Neural progenitor cell (in vitro differentiated cells): ENCODE data around the gene OPRL1. TPM values are rescaled to one million over a fixed set of nuclear protein-coding genes. Genes with fewer than 3 reads are reported as not detected.

ENCODE experiments used
- DNase-seq: peaks from one replicate; pipeline ENCODE4 v3.0.0-alpha.2; 2016; ENCODE audit warnings: low spot score
- H2AFZ ChIP-seq: fragments of 200-600 bp; sonication (generic); replicated peaks from 2 replicates; pipeline ENCODE4 v1.6.1; 2016; ENCODE audit warnings: antibody characterized with exemption
- H3F3A ChIP-seq: fragments of 200-600 bp; sonication (generic); 2 replicates; pipeline ENCODE4 v1.6.1; 2016; ENCODE audit warnings: antibody characterized with exemption, low read depth
- H3K27ac ChIP-seq: fragments of 200-600 bp; sonication (generic); 2 replicates; pipeline ENCODE4 v1.5.1; 2016; ENCODE audit warnings: mild to moderate bottlenecking
- H3K27me3 ChIP-seq: fragments of 200-600 bp; sonication (generic); 2 replicates; pipeline ENCODE4 v1.6.1; 2016; ENCODE audit warnings: mild to moderate bottlenecking, moderate library complexity
- H3K36me3 ChIP-seq: fragments of 200-600 bp; sonication (generic); 2 replicates; pipeline ENCODE4 v1.5.1; 2016
- H3K4me1 ChIP-seq: fragments of 200-600 bp; sonication (generic); 2 replicates; pipeline ENCODE4 v1.6.1; 2016; ENCODE audit warnings: mixed run types
- H3K4me2 ChIP-seq: fragments of 200-600 bp; sonication (generic); 2 replicates; pipeline ENCODE4 v1.6.1; 2016
- H3K4me3 ChIP-seq: fragments of 200-600 bp; sonication (generic); 2 replicates; pipeline ENCODE4 v1.5.1; 2016
- H3K79me2 ChIP-seq: fragments of 200-600 bp; sonication (generic); 2 replicates; pipeline ENCODE4 v1.6.1; 2016; ENCODE audit warnings: low read depth
- H3K9ac ChIP-seq: fragments of 200-600 bp; sonication (generic); 2 replicates; pipeline ENCODE4 v1.6.1; 2016
- H3K9me3 ChIP-seq: fragments of 200-600 bp; sonication (generic); 2 replicates; pipeline ENCODE4 v1.5.1; 2016; ENCODE audit warnings: low read depth
- H4K20me1 ChIP-seq: fragments of 200-600 bp; sonication (generic); 2 replicates; pipeline ENCODE4 v1.6.1; 2016; ENCODE audit warnings: low read depth
- H3K27ac Mint-ChIP-seq: 3 replicates; pipeline ENCODE4 v1.8.0; 2021; ENCODE audit warnings: mixed read lengths
- H3K27me3 Mint-ChIP-seq: 2 replicates; pipeline ENCODE4 v1.8.0; 2022; ENCODE audit warnings: low read depth, mild to moderate bottlenecking, inconsistent platforms, moderate library complexity, mixed read lengths; ENCODE audit not compliant: insufficient read depth
- H3K36me3 Mint-ChIP-seq: 3 replicates; pipeline ENCODE4 v1.8.0; 2021; ENCODE audit warnings: mixed read lengths
- H3K4me1 Mint-ChIP-seq: 3 replicates; pipeline ENCODE4 v1.8.0; 2021; ENCODE audit warnings: mixed read lengths
- H3K4me3 Mint-ChIP-seq: 3 replicates; pipeline ENCODE4 v1.8.0; 2021; ENCODE audit warnings: mild to moderate bottlenecking, moderate library complexity, mixed read lengths
- H3K9me3 Mint-ChIP-seq: 3 replicates; pipeline ENCODE4 v1.8.0; 2020; ENCODE audit warnings: mixed read lengths
- EZH2 ChIP-seq: fragments of 200-600 bp; sonication (generic); IDR thresholded peaks from 2 replicates; pipeline ENCODE4 v1.6.1; 2017; ENCODE audit warnings: antibody characterized with exemption, mild to moderate bottlenecking, moderate library complexity
- EZH2phosphoT487 ChIP-seq: fragments of 200-600 bp; sonication (generic); IDR thresholded peaks from 2 replicates; pipeline ENCODE4 v1.6.1; 2017; ENCODE audit warnings: antibody characterized with exemption
- total RNA-seq: library from RNA; depleted of rRNA; stranded (reverse); fragments of >200 nt; gene quantifications from 2 replicates; pipeline ENCODE4 v1.2.3, GENCODE V29; 2015; ENCODE audit warnings: low replicate concordance
- TF ChIP-seq, protein P1 (sequence below): fragments of 200-600 bp; sonication (generic); IDR thresholded peaks from 2 replicates; pipeline ENCODE4 v1.5.1; 2017; ENCODE audit warnings: antibody characterized with exemption, mild to moderate bottlenecking

OPRL1 gene
- total RNA-seq, 1 donor from 2014 or later = 1.3 TPM

DNA sequence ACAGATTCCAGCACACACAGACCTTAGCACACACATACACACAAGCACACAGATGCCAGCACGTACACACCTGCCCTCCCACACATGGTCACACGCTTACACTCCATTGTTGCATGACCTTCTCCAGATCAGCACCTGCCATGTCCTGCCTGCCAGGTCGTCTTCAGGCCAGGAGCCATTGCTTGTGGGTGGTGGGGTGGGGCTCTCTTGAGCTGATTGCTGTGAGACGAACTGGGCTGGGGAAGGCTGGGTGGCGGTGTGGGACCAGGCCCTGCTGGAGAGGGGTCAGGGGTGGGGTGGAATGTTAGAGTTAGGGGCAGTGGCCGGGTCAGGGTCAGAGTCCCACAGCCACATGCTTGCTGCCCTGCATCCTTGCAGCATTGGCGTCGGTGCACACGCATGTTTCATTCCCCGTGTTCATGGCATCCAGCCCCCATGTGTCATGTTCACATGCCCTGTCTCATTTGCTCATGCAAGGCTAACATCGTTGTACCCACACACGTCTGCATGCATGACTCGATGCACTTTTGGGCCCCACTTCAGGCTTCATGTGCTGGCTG, 34.0 kb downstream of the OPRL1 start:
- Histone ChIP-seq H3K79me2 (no peaks in the 10 kb centered on the region), H3F3A (no peaks in the 10 kb centered on the region), H2AFZ (no peak overlapping the region), H3K36me3 (no peaks in the 10 kb centered on the region), H3K4me1 (no peaks in the 10 kb centered on the region), H3K9ac (no peak overlapping the region), H4K20me1 (no peaks in the 10 kb centered on the region), H3K4me2 (no peak overlapping the region), H3K9me3 (no peaks in the 10 kb centered on the region), H3K4me3 (no peak overlapping the region), H3K27me3 (no peaks in the 10 kb centered on the region), H3K27ac (no peak overlapping the region)
- TF ChIP-seq EZH2phosphoT487 (no peak), EZH2 (no peak)
- TF ChIP-seq, protein P1, sequence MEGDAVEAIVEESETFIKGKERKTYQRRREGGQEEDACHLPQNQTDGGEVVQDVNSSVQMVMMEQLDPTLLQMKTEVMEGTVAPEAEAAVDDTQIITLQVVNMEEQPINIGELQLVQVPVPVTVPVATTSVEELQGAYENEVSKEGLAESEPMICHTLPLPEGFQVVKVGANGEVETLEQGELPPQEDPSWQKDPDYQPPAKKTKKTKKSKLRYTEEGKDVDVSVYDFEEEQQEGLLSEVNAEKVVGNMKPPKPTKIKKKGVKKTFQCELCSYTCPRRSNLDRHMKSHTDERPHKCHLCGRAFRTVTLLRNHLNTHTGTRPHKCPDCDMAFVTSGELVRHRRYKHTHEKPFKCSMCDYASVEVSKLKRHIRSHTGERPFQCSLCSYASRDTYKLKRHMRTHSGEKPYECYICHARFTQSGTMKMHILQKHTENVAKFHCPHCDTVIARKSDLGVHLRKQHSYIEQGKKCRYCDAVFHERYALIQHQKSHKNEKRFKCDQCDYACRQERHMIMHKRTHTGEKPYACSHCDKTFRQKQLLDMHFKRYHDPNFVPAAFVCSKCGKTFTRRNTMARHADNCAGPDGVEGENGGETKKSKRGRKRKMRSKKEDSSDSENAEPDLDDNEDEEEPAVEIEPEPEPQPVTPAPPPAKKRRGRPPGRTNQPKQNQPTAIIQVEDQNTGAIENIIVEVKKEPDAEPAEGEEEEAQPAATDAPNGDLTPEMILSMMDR = no peak
- Mint-ChIP-seq H3K36me3 (no peaks in the 10 kb centered on the region), H3K4me3 (no peak overlapping the region), H3K27ac (peak overlapping the region; percentile 10), H3K4me1 (no peaks in the 10 kb centered on the region), H3K9me3 (no peaks in the 10 kb centered on the region), H3K27me3 (peaks cover 15% of the 10 kb centered on the region)
- DNase-seq = no peak

DNA sequence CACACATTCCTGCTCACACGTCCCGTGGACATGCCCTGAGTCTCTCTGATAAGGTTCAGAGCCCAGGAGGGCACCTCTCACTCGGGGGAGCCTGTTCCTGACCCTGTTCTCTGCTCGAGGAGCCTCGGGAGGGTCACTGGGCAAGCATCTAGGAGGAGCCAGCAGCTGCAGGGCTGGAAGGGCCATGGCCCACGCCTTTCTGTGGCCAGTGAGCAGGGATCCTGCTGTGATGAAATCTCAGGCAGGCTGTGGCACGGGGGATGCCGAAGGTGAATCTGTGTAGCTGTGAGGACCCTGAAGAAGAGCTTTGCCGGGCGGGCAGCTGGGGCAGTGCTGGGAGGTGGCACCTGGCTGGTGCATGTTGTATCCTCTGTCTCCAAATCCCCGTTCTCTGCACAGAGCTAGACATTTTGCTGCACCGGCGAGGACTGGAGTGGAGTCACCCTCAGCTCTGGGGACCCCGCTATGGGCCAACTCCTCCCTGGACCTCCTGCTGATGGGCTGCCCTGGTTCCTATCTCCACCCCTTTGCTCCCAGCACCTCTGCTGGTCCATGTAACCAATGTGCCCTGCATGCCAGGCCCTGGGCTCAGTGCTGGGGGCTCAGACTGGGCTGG, 34.6 kb downstream of the OPRL1 start:
- Histone ChIP-seq H3K27me3 (no peaks in the 10 kb centered on the region), H3K36me3 (no peaks in the 10 kb centered on the region), H3K9me3 (no peaks in the 10 kb centered on the region), H3K9ac (no peak overlapping the region), H3K4me2 (no peak overlapping the region), H3K4me3 (no peak overlapping the region), H3F3A (no peaks in the 10 kb centered on the region), H3K4me1 (no peaks in the 10 kb centered on the region), H3K27ac (no peak overlapping the region), H3K79me2 (no peaks in the 10 kb centered on the region), H4K20me1 (no peaks in the 10 kb centered on the region), H2AFZ (no peak overlapping the region)
- Mint-ChIP-seq H3K27ac (no peak overlapping the region), H3K4me3 (no peak overlapping the region), H3K36me3 (no peaks in the 10 kb centered on the region), H3K27me3 (peaks cover 17% of the 10 kb centered on the region), H3K9me3 (no peaks in the 10 kb centered on the region), H3K4me1 (no peaks in the 10 kb centered on the region)
- no peak for DNase-seq
- TF ChIP-seq EZH2 (no peak), EZH2phosphoT487 (no peak)
- TF ChIP-seq, protein P1 = no peak

DNA sequence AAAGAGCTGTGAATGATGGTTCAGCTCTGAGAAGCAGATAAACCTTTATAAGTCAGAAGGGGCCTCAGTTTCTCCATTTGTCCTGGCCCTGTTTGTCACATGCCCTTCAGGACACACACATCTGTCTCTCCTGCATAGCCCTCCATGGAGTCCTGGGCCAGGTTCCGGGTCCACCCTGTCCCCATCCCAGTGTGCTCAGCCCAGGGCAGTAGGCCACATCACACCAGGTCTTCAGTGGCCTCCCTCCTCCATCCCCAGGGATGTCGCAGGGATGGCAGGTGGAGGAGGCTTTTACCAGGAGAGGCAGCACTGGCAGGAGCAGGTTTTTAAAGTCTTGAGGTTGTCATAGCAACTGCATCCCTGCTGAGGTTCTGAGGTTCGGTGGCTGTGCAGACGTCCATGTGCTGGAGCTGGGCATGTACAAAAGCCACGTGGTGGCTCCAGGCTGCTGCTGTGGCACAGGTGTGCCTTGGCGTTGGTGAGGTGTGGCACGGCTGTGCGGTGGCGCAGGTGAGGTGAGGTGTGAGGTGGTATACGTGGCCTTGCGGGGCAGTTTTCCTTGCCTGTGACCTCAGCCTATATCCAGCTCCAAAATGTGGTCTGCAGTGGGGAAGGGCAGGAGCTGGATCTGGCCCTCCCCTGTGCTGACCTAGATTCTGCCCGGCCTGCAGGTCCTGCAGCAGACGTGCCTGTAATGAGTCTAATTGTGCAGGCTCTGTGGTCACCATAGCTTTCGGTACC, 35.5 kb downstream of the OPRL1 start:
- Histone ChIP-seq H3K27me3 (no peaks in the 10 kb centered on the region), H3K9ac (no peak overlapping the region), H4K20me1 (no peaks in the 10 kb centered on the region), H3K4me2 (no peak overlapping the region), H3K4me3 (no peak overlapping the region), H3K79me2 (no peaks in the 10 kb centered on the region), H3F3A (no peaks in the 10 kb centered on the region), H3K36me3 (no peaks in the 10 kb centered on the region), H2AFZ (no peak overlapping the region), H3K9me3 (no peaks in the 10 kb centered on the region), H3K27ac (no peak overlapping the region), H3K4me1 (no peaks in the 10 kb centered on the region)
- no peak overlapping the region for H3K4me3 Mint-ChIP-seq
- H3K36me3 Mint-ChIP-seq = no peaks in the 10 kb centered on the region
- no peaks in the 10 kb centered on the region for H3K9me3 Mint-ChIP-seq
- H3K27ac Mint-ChIP-seq = no peak overlapping the region
- DNase-seq = no peak
- TF ChIP-seq EZH2 (no peak), EZH2phosphoT487 (no peak)
- TF ChIP-seq, protein P1 = no peak
- peaks cover 4% of the 10 kb centered on the region for H3K4me1 Mint-ChIP-seq
- H3K27me3 Mint-ChIP-seq = peaks cover 16% of the 10 kb centered on the region
